AG10803 (cell line): ENCODE results near the gene RWDD4.

Source experiments
- DNase-seq: peaks from one replicate; pipeline ENCODE4 v3.0.0; 2010; ENCODE audit warnings: low read depth
- H3K4me3 ChIP-seq: 2 replicates; pipeline ENCODE4 v1.5.1; 2011; ENCODE audit warnings: mild to moderate bottlenecking, low read length, control low read depth
- CTCF ChIP-seq: conservative IDR thresholded peaks from 2 replicates; pipeline ENCODE4 v1.5.1; 2011; ENCODE audit warnings: mild to moderate bottlenecking, low read length, control low read depth, inconsistent platforms

The RWDD4 gene

GRCh38 chr4:183636923-183637322 lies 22.1 kb downstream of the RWDD4 start:
- no peak overlapping the region for H3K4me3 ChIP-seq
- no peak for TF ChIP-seq CTCF
- no peak for DNase-seq

GRCh38 chr4:183636503-183636902 lies 22.5 kb downstream of the RWDD4 start:
- DNase-seq: no peak
- TF ChIP-seq CTCF: no peak
- H3K4me3 ChIP-seq: no peak overlapping the region

GRCh38 chr4:183635741-183636140 lies 23.2 kb downstream of the RWDD4 start:
- H3K4me3 ChIP-seq: no peak overlapping the region
- no peak for DNase-seq
- no peak for TF ChIP-seq CTCF

- no peak for DNase-seq
- TF ChIP-seq CTCF: no peak
- H3K4me3 ChIP-seq: no peak overlapping the region
These were observed 23.7 kb downstream of the RWDD4 start for GRCh38 chr4:183635321-183635720.

- TF ChIP-seq CTCF: no peak
- H3K4me3 ChIP-seq: no peak overlapping the region
- DNase-seq: no peak
These were observed 25.2 kb downstream of the RWDD4 start for GRCh38 chr4:183633476-183634400.

GRCh38 chr4:183632689-183633088 lies 26.3 kb downstream of the RWDD4 start:
- no peak for DNase-seq
- H3K4me3 ChIP-seq: no peak overlapping the region
- no peak for TF ChIP-seq CTCF

GRCh38 chr4:183631577-183632198 lies 27.3 kb downstream of the RWDD4 start:
- no peak for DNase-seq
- TF ChIP-seq CTCF: no peak
- no peak overlapping the region for H3K4me3 ChIP-seq
